ENCODE measurements around the gene MCCD1.
"Not testable (repeated sequence)": the region's sequence is repeated elsewhere in the genome, so short reads cannot be mapped to it uniquely, and the experiment has no call there.

The MCCD1 gene

DNA sequence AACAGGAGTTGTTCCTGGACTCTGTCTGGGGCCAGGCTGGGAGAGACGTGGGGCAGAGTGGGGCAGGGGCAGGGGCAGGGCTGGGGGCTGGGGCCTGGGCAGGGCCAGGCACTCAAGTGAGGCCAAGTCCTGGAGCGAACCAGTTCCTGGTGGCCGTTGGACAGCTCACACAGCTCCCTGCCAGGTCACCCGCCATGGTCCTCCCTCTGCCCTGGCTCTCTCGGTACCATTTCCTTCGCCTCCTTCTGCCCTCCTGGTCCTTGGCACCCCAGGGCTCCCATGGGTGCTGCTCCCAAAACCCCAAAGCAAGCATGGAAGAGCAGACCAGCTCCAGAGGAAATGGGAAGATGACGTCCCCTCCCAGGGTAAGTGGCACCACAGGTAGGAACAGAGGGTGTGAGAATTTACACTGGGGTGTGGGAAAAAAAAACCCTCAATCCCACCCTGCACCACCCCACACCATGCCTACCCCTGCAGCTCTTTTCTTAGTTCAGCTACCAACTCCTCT is at the start of gene MCCD1:
TSS of gene MCCD1 (plus strand) at position 142 of the 508 bp plus-strand sequence. CDS start at position 195, 53 bp downstream.
- H3K4me3 ChIP-seq (ENCODE audit: low read length): no peak within 1 kb of the TSS
- no peak for TF ChIP-seq ZNF274 (IDR thresholded peaks at IDR 0.05; ENCODE audit: low read depth, low read length)

GRCh38 chr6:31479151-31479932 is 49.4 kb upstream of the MCCD1 start:
- no peak for TF ChIP-seq ZNF274 (IDR thresholded peaks at IDR 0.05; ENCODE audit: low read depth, low read length)
- H3K4me3 ChIP-seq (ENCODE audit: low read length): no peak overlapping the region

DNA sequence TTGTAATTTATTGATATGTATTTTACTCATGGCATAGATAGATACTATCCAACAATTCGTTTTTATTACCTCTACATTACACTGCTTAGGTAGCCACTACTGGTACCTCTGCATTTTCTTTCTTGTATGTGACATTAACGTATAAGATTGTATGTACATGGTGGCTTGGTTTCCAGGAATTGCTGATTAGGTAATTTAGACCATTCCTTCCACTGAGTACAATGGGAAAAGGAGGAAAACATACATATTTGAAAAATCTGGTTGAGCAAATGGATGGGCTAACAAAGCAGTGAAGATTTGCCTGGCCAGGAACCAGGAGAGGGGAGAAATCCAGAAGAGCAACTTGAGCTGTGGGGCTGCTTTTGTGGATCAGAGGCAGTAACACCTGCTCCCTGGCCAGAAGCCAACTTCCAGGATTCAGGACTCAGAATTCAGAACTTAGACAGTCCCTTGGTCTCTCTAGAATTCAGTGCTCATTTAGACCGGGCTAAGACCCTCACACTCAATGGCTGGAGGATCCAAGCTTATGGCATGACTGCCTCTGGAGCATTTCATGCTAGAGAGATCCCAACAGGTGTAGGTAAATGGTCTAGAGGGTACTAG is 48.7 kb upstream of the MCCD1 start:
- no peak overlapping the region for H3K4me3 ChIP-seq (ENCODE audit: low read length)
- TF ChIP-seq ZNF274 (IDR thresholded peaks at IDR 0.05; ENCODE audit: low read depth, low read length): no peak

- no peak overlapping the region for H3K4me3 ChIP-seq (ENCODE audit: low read length)
- TF ChIP-seq ZNF274 (IDR thresholded peaks at IDR 0.05; ENCODE audit: low read depth, low read length): no peak
Observed at GRCh38 chr6:31480574-31480973, 48.2 kb upstream of the MCCD1 start.

GRCh38 chr6:31483392-31483791 is 45.4 kb upstream of the MCCD1 start:
- H3K4me3 ChIP-seq (ENCODE audit: low read length): no peak overlapping the region
- no peak for TF ChIP-seq ZNF274 (IDR thresholded peaks at IDR 0.05; ENCODE audit: low read depth, low read length)

GRCh38 chr6:31485055-31485454 is 43.7 kb upstream of the MCCD1 start:
- TF ChIP-seq ZNF274 (IDR thresholded peaks at IDR 0.05; ENCODE audit: low read depth, low read length): no peak
- H3K4me3 ChIP-seq (ENCODE audit: low read length): no peak overlapping the region

- not testable (repeated sequence) for H3K4me3 ChIP-seq (ENCODE audit: low read length)
Observed at GRCh38 chr6:31486065-31486837, 42.5 kb upstream of the MCCD1 start.

- not testable (repeated sequence) for H3K4me3 ChIP-seq (ENCODE audit: low read length)
Observed at GRCh38 chr6:31487674-31488073, 41.1 kb upstream of the MCCD1 start.

- no peak for TF ChIP-seq ZNF274 (IDR thresholded peaks at IDR 0.05; ENCODE audit: low read depth, low read length)
- no peak overlapping the region for H3K4me3 ChIP-seq (ENCODE audit: low read length)
Observed at GRCh38 chr6:31489086-31489485, 39.7 kb upstream of the MCCD1 start.

GRCh38 chr6:31490115-31490873 is 38.5 kb upstream of the MCCD1 start:
- no peak overlapping the region for H3K4me3 ChIP-seq (ENCODE audit: low read length)
- TF ChIP-seq ZNF274 (IDR thresholded peaks at IDR 0.05; ENCODE audit: low read depth, low read length): no peak

- H3K4me3 ChIP-seq (ENCODE audit: low read length): peak overlapping the region; percentile 76; the same call in 1 of the 2 replicates
Observed at GRCh38 chr6:31493550-31493874, 35.2 kb upstream of the MCCD1 start.

DNA sequence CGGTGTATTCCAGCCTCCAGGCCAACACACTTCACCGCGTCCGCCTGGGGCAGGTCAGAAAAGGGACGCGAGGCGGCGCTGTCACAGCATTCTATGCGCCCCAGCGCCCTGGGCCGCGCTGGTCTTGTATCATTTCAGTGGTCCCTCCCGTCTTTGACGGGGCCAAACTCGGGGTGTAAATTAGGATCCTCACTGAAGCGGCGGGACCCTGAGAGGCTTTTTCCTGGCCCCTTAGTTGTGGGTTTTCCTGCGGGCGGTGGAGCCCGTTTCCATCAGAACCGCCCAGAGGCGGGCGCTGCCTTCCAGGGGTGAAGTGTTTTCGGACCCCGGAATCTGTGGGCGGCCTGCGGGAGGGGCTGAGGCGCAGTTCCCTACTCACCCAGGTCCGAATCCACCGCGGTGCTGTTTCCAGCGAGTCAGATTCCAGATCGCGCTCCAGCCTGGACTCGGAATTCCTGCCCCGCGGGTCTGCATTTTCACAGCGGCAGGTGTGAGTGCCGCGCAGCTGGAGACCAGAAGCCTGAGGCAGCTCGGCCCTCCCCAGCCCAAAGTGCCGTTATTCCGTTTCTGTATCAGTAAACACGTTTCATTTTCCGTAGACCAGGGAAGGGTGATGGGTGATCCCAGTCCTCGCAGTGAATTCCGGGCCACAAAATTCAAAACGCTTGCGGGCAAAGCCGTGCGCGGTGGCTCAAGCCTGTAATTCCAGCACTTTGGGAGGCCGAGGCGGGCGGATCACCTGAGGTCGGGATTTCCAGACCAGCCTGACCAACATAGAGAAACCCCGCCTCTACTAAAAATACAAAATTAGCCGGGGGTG is 34.7 kb upstream of the MCCD1 start:
- H3K4me3 ChIP-seq (ENCODE audit: low read length): peak overlapping the region; percentile 76
- TF ChIP-seq ZNF274 (IDR thresholded peaks at IDR 0.05; ENCODE audit: low read depth, low read length): no peak

- peak overlapping the region; percentile 76 for H3K4me3 ChIP-seq (ENCODE audit: low read length)
- TF ChIP-seq ZNF274 (IDR thresholded peaks at IDR 0.05; ENCODE audit: low read depth, low read length): no peak
Observed at GRCh38 chr6:31495580-31495979, 33.2 kb upstream of the MCCD1 start.

DNA sequence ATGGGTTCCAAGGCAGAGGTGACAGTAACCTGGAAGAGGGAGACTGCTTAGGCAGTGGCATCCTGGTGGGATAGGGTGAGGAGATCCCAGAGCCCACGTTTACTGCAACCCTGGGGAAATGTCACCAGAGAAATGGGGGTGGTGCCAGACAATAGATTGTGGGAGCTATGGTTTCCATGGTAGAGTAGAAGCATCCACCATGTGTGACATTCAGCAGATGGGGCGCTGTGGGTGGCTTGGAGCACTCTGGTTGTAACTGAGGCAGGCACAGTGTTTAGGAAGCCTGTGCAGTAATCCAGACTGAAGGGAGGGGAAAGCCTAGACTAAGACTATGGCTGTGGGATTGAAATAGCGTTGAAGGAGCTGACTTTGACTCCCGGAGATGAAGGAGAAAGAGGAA is 31.9 kb upstream of the MCCD1 start:
- peak overlapping the region; percentile 67; the same call in 1 of the 2 replicates for H3K4me3 ChIP-seq (ENCODE audit: low read length)
